H1 (cell line): ENCODE measurements around the gene ARMH4. TPM values are rescaled to one million over a fixed set of nuclear protein-coding genes. Genes with fewer than 3 reads are reported as not detected.

Experiments
- ASH2L ChIP-seq: fragments of 200-600, 300-600 bp; sonication (generic); IDR thresholded peaks from one replicate; pipeline ENCODE4 v1.7.1; 2017; ENCODE audit warnings: low read length
- CHD1 ChIP-seq: IDR thresholded peaks from 2 replicates; pipeline ENCODE4 v1.6.1; 2012; ENCODE audit warnings: low read depth, low read length, improper control_type of control experiment
- HDAC2 ChIP-seq, 2 experiments: fragments of 300-600 bp in 1 of 2; sonication (generic) in 1 of 2; IDR thresholded peaks; 2 replicates each; pipeline ENCODE4 v1.6.1; 2011 to 2012; ENCODE audit warnings: low read depth in 2 of 2, low read length in 2 of 2, mild to moderate bottlenecking in 2 of 2, moderate library complexity in 2 of 2, borderline replicate concordance in 1 of 2, inconsistent platforms in 1 of 2
- KDM5A ChIP-seq: fragments of 200-600 bp; IDR thresholded peaks from 2 replicates; pipeline ENCODE4 v1.7.1; 2012; ENCODE audit warnings: mild to moderate bottlenecking, low read length, inconsistent platforms, mixed read lengths
- polyA plus RNA-seq, 7 experiments: library from polyadenylated mRNA; depleted of rRNA in 3 of 7; stranded (reverse) in 5 of 7; unstranded in 2 of 7; fragments of >200 nt in 5 of 7; fragments of 200-250 nt in 2 of 7; gene quantifications; 1 replicate in 5 of 7; 2 replicates in 1 of 7; 4 replicates in 1 of 7; pipeline versions ENCODE4 v1.2.1 to v1.2.3, GENCODE V29; 2011 to 2013; ENCODE audit warnings: missing spikeins in 2 of 7, mixed read lengths in 2 of 7
- total RNA-seq: library from RNA; stranded (reverse); fragmentation: NEBNext Ultra II Directional; extraction: Animal tissue kit (Norgen Biotek cat#: 25700); gene quantifications from 2 replicates; pipeline ENCODE4 v1.2.1, GENCODE V29; 2021

The ARMH4 gene
- total and polyA plus RNA-seq, 2 of the 8 experiments (the other 6 are each of a cell fraction or from before 2014, with no cell fraction given) = 7.1 to 25.4 TPM

DNA sequence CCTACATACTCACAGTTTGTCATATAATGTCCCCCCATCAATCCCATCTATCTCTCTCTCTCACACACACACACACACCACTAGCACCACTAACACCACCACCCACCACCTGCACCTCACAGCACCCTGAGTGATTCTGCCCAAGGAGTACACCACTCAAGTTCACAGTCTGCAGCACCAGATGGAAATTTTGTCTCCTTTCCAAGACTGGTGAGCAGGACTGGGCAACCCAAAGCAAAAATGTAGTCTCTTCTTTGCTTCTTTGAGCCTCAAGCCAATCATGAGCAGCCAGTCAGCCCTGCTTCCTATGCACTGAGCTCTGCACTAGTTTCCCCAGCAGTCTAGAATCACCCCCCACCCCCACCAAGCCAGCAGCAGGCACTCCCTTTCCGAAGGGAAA lies 15.0 kb upstream of the ARMH4 start (continued):
- TF ChIP-seq ASH2L = no peak
- TF ChIP-seq KDM5A = no peak
- TF ChIP-seq HDAC2 (IDR thresholded peaks at IDR 0.05; ENCODE audit: borderline replicate concordance in 1 of 2, low read depth in 2 of 2, low read length in 2 of 2) = no peak
- TF ChIP-seq CHD1 = no peak
